Parathyroid adenoma (tissue), 2 donors: ENCODE measurements around the gene MRPS7.

Source experiments
- H2AFZ ChIP-seq: fragments of 300-600 bp; sonication (generic); one replicate; pipeline ENCODE4 v1.7.0; 2017; ENCODE audit warnings: antibody characterized with exemption, mild to moderate bottlenecking
- H3K27ac ChIP-seq: fragments of 300-600 bp; sonication (generic); one replicate; pipeline ENCODE4 v1.7.0; 2017
- H3K27me3 ChIP-seq: fragments of 300-600 bp; sonication (generic); one replicate; pipeline ENCODE4 v1.7.0; 2017; ENCODE audit warnings: low read length; ENCODE audit not compliant: control insufficient read depth, insufficient read depth
- H3K36me3 ChIP-seq: fragments of 300-600 bp; sonication (generic); one replicate; pipeline ENCODE4 v1.7.0; 2017; ENCODE audit warnings: low read length; ENCODE audit not compliant: control insufficient read depth, insufficient read depth
- H3K4me1 ChIP-seq: fragments of 300-600 bp; sonication (generic); one replicate; pipeline ENCODE4 v1.7.0; 2017; ENCODE audit warnings: control low read depth
- H3K4me2 ChIP-seq: fragments of 300-600 bp; sonication (generic); one replicate; pipeline ENCODE4 v1.7.0; 2017; ENCODE audit warnings: low read length
- H3K4me3 ChIP-seq: fragments of 300-600 bp; sonication (generic); one replicate; pipeline ENCODE4 v1.7.0; 2017; ENCODE audit warnings: low read depth, low read length
- H3K79me2 ChIP-seq: fragments of 300-600 bp; sonication (generic); one replicate; pipeline ENCODE4 v1.7.0; 2017; ENCODE audit warnings: control low read depth
- H3K9ac ChIP-seq: fragments of 300-600 bp; sonication (generic); one replicate; pipeline ENCODE4 v1.7.0; 2017; ENCODE audit warnings: mild to moderate bottlenecking
- H3K9me3 ChIP-seq: fragments of 300-600 bp; sonication (generic); one replicate; pipeline ENCODE4 v1.7.0; 2017; ENCODE audit warnings: low read length; ENCODE audit not compliant: control insufficient read depth
- CTCF ChIP-seq: fragments of 300-600 bp; sonication (generic); IDR thresholded peaks from one replicate; pipeline ENCODE4 v1.7.0; 2017; ENCODE audit warnings: antibody characterized with exemption, mild to moderate bottlenecking
- donor health status: primary hyperparathyroidism.

The MRPS7 gene

GRCh38 chr17:75239214-75239613, 22.5 kb upstream of the MRPS7 start:
- Histone ChIP-seq H3K9me3 (no peaks in the 10 kb centered on the region), H3K27ac (no peak overlapping the region), H3K4me1 (no peaks in the 10 kb centered on the region), H3K4me2 (no peak overlapping the region), H2AFZ (no peak overlapping the region), H3K4me3 (no peak overlapping the region), H3K79me2 (no peaks in the 10 kb centered on the region), H3K36me3 (no peaks in the 10 kb centered on the region), H3K9ac (no peak overlapping the region), H3K27me3 (no peaks in the 10 kb centered on the region)
- TF ChIP-seq CTCF: no peak

DNA sequence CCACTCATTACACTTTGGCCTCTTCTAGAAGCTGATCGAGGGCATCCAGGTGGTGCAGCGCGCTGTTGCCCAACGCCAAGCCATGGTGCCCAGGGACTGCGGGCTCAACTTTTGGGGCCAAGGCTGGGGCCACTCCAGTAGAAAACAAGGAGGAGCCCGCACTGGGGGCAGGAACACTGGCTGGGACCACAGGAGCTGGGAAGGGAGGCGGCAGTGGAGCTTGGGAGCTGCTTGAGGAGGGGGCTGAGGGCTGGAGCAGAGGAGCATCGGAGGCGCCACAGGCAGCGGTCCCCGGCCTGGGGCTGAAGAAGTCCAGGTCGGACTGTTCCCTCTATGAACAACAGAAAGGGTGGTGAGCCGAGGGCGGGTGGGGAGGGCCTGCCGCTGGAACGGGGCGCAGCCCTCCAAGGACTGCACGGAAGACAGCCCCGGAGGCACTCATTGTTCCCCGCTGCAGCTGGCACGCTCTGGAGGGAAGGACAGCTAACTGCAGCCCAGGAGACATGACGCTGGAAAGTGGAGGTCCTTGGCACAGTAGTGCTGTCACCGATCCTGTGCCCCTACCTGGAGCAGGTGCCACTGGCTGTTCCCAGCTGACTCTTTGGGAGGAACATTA, 21.8 kb upstream of the MRPS7 start:
- no peaks in the 10 kb centered on the region for H3K9me3 ChIP-seq
- TF ChIP-seq CTCF: no peak

DNA sequence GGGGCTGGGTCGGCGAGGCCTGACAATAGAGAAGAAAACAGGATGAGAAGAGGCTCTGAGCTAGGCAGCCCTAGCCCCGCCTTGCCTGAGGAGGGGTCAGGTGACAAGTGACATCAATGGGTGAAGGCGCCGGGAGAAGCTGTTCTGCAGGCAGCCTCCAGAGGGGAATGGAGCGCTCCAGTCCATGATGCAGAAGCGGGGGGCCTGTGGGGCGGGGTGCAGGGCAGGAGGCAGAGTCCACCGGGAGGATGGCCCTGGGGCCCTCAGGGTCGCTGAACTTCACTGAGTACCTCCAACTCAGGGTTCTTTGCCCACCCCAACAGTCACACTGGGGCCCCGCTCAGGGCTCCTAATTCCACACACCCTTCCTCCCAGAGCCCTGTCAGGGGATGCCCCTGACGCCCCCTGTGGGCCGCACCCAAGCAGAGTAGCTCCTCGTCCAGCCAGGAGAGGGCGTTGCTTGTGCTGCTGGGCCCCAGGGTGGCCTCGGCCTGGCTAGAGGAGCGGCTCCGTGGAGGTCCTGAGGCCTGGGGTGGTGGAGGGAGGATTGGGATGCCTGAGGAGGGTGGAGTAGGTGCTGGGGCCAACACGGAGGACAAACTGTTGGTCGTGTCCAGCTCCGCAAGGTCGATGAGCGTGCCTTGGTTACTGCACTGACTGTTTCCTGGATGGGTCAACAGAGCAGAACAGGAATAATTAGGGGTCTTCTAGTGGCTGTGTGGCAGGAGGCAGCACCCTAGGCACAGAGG, 21.1 kb upstream of the MRPS7 start:
- H3K36me3 ChIP-seq: no peaks in the 10 kb centered on the region

More for the DNA sequence above, 21.8 kb upstream of the MRPS7 start:
- no peaks in the 10 kb centered on the region for H3K27me3 ChIP-seq
- H3K4me1 ChIP-seq: no peaks in the 10 kb centered on the region
- no peak overlapping the region for H2AFZ ChIP-seq
- H3K4me2 ChIP-seq: no peak overlapping the region
- H3K4me3 ChIP-seq: no peak overlapping the region
- no peaks in the 10 kb centered on the region for H3K36me3 ChIP-seq
- H3K9ac ChIP-seq: no peak overlapping the region
- H3K79me2 ChIP-seq: no peaks in the 10 kb centered on the region
- no peak overlapping the region for H3K27ac ChIP-seq

GRCh38 chr17:75241143-75241430, 20.6 kb upstream of the MRPS7 start:
- H3K9ac ChIP-seq: no peak overlapping the region
- H3K79me2 ChIP-seq: peaks cover 2% of the 10 kb centered on the region
- no peaks in the 10 kb centered on the region for H3K36me3 ChIP-seq
- H2AFZ ChIP-seq: no peak overlapping the region
- no peak overlapping the region for H3K4me2 ChIP-seq
- H3K4me3 ChIP-seq: no peak overlapping the region
- no peaks in the 10 kb centered on the region for H3K27me3 ChIP-seq
- no peaks in the 10 kb centered on the region for H3K4me1 ChIP-seq
- no peak overlapping the region for H3K27ac ChIP-seq
- no peaks in the 10 kb centered on the region for H3K9me3 ChIP-seq
- no peak for TF ChIP-seq CTCF

More for the DNA sequence above, 21.1 kb upstream of the MRPS7 start:
- Histone ChIP-seq H3K9ac (no peak overlapping the region), H3K4me1 (no peaks in the 10 kb centered on the region), H3K27ac (no peak overlapping the region), H3K4me2 (no peak overlapping the region), H3K79me2 (no peaks in the 10 kb centered on the region), H2AFZ (no peak overlapping the region), H3K27me3 (no peaks in the 10 kb centered on the region), H3K9me3 (no peaks in the 10 kb centered on the region), H3K4me3 (no peak overlapping the region)
- TF ChIP-seq CTCF: peak; percentile 38

- Histone ChIP-seq H3K79me2 (peaks cover 2% of the 10 kb centered on the region), H3K9me3 (no peaks in the 10 kb centered on the region), H3K9ac (no peak overlapping the region), H3K4me3 (no peak overlapping the region), H3K27ac (no peak overlapping the region), H3K4me1 (no peaks in the 10 kb centered on the region), H3K4me2 (no peak overlapping the region), H3K27me3 (no peaks in the 10 kb centered on the region), H3K36me3 (no peaks in the 10 kb centered on the region), H2AFZ (no peak overlapping the region)
- no peak for TF ChIP-seq CTCF
Measured at GRCh38 chr17:75241502-75241901, 20.2 kb upstream of the MRPS7 start.
